HEK293 (cell line): ENCODE results near the gene CACNA1F.

Experiments
- ZNF398 ChIP-seq: fragments of 450-650 bp; formaldehyde crosslinking; IDR thresholded peaks from 2 replicates; pipeline ENCODE4 v1.5.1; 2017; ENCODE audit warnings: missing biosample characterization, missing genetic modification characterization
- ZNF639 ChIP-seq: fragments of 450-650 bp; formaldehyde crosslinking; IDR thresholded peaks from 2 replicates; pipeline ENCODE4 v1.5.1; 2016; ENCODE audit warnings: missing biosample characterization, missing genetic modification characterization

- TF ChIP-seq ZNF639 (tag by site-specific recombination): no peak
- no peak for TF ChIP-seq ZNF398
Observed at GRCh38 chrX:49254639-49255038, 21.5 kb upstream of the CACNA1F start.
